Subcutaneous adipose tissue (tissue), 4 donors: ENCODE measurements around the gene SYNGR1. TPM values are rescaled to one million over a fixed set of nuclear protein-coding genes. Genes with fewer than 3 reads are reported as not detected.

Source experiments
- CTCF ChIP-seq: fragments of 450-650 bp; IDR thresholded peaks from one replicate; pipeline ENCODE4 v1.5.1; 2016; ENCODE audit warnings: low read depth, mild to moderate bottlenecking, control low read depth, antibody characterized with exemption, moderate library complexity
- total RNA-seq, 4 donors: library from RNA; depleted of rRNA; stranded (reverse); fragments of >200 nt; gene quantifications; one replicate each; pipeline ENCODE4 v1.1.0, GENCODE V29; 2016

SYNGR1 gene
- total RNA-seq, 4 donors from 2014 or later: 2.6 to 15.3 (median 3.7) TPM

- TF ChIP-seq CTCF: no peak
These were observed 15.6 kb downstream of the SYNGR1 start for GRCh38 chr22:39365492-39365780.

GRCh38 chr22:39367035-39367434 lies 17.2 kb downstream of the SYNGR1 start:
- no peak for TF ChIP-seq CTCF

GRCh38 chr22:39368461-39368911 lies 18.7 kb downstream of the SYNGR1 start:
- TF ChIP-seq CTCF: no peak

- TF ChIP-seq CTCF: no peak
These were observed 19.4 kb downstream of the SYNGR1 start for GRCh38 chr22:39369186-39369585.

- no peak for TF ChIP-seq CTCF
These were observed 19.8 kb downstream of the SYNGR1 start for GRCh38 chr22:39369586-39369985.

- no peak for TF ChIP-seq CTCF
These were observed 21.9 kb downstream of the SYNGR1 start for GRCh38 chr22:39371732-39372131.

- no peak for TF ChIP-seq CTCF
These were observed 24.4 kb downstream of the SYNGR1 start for GRCh38 chr22:39374191-39374590.

- TF ChIP-seq CTCF: no peak
These were observed 25.0 kb downstream of the SYNGR1 start for GRCh38 chr22:39374801-39375200.
